ENCODE results near the gene SLC34A3.
A peak's percentile ranks its signal among the peaks of the same experiment; 100 is the strongest.

Gene SLC34A3

GRCh38 chr9:137247135-137247915, 16.6 kb downstream of the SLC34A3 start:
- H3K4me2 ChIP-seq (ENCODE audit: low read length): no peak overlapping the region
- no peak overlapping the region for H3K4me3 ChIP-seq (ENCODE audit: low read length)
- no peaks in the 10 kb centered on the region for H3K9me3 ChIP-seq (ENCODE audit: insufficient read depth, low read length)
- H3K36me3 ChIP-seq (replicated peaks; ENCODE audit: low read depth, low read length): peaks cover 12% of the 10 kb centered on the region
- H3K9ac ChIP-seq (ENCODE audit: low read length): no peak overlapping the region
- no peak for TF ChIP-seq EZH2phosphoT487 (IDR thresholded peaks at IDR 0.05; ENCODE audit: low read depth)
- TF ChIP-seq CTCF (IDR thresholded peaks at IDR 0.05; ENCODE audit: low read depth, low read length): no peak
- H4K20me1 ChIP-seq (ENCODE audit: insufficient read depth, low read length): peaks cover 18% of the 10 kb centered on the region
- H2AFZ ChIP-seq (ENCODE audit: low read depth, low read length): no peak overlapping the region
- H3K27me3 ChIP-seq (ENCODE audit: low read depth, low read length): no peaks in the 10 kb centered on the region
- peaks cover 9% of the 10 kb centered on the region for H3K79me2 ChIP-seq (ENCODE audit: low read length)
- no peak overlapping the region for H3K27ac ChIP-seq (ENCODE audit: low read length)
- peaks cover 9% of the 10 kb centered on the region for H3K4me1 ChIP-seq (ENCODE audit: low read length)

DNA sequence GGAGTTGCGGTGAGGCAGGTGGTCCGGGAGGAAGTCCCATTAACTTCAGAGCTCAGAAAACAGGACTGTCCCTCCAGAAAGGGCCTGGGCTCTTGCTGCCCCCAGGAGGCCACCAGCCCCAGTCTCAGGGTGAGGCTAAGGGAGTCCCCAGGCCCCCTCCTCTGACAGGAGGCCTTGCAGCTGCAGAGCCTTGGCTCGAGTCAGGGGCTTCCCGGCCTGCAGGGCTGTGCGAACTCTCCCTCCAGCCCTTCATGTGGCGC, 17.1 kb downstream of the SLC34A3 start:
- no peak overlapping the region for H3K4me3 ChIP-seq (ENCODE audit: low read length)
- H4K20me1 ChIP-seq (ENCODE audit: insufficient read depth, low read length): peaks cover 13% of the 10 kb centered on the region

DNA sequence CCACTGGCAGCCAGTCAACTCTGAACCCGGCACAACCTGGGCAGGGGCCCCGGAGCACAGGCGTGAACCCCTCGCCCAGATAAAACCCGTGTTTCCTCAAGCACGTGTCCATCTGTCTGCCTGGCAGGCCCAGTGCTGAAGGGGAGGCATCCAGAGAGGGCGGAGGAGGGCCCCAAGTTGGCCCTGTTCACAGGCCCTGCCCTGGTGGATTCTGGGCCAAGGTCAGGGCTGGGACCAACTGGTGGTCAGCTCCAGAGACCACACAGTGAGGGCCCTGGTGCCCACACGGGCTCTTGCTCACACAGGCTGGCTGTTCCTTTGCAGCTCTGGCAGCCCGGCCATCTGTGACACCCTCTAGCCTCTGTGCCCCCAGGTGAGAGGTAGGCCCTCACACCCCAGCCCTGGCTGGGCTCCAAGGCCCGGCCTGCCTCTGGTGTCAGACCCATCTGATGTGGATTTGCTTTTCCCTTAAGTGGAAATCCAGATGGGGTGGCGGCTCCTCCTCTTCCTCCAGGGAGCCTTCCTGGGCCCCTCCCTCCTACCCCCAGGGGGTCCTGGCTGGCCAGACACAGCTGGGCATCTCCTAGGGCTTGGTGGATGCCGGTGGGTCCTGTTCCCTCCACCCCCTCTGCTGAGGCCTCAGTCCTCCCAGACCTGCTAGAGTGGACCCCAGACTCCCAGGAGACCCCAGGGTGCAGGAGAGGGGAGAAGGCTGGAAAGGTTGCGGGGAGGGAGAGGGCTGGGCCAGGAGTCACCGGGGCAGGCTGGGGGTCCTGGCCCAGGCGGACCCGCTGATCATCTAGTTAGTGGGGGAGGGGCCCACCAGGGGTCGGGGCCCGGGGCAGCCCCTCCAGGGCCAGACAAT, 19.9 kb downstream of the SLC34A3 start:
- TF ChIP-seq EZH2phosphoT487 (IDR thresholded peaks at IDR 0.05; ENCODE audit: low read depth) (no peak), CTCF (IDR thresholded peaks at IDR 0.05; ENCODE audit: low read depth, low read length) (no peak)
- no peaks in the 10 kb centered on the region for H3K27me3 ChIP-seq (ENCODE audit: low read depth, low read length)
- no peaks in the 10 kb centered on the region for H3K9me3 ChIP-seq (ENCODE audit: insufficient read depth, low read length)
- peaks cover 26% of the 10 kb centered on the region for H3K4me1 ChIP-seq (ENCODE audit: low read length)
- no peaks in the 10 kb centered on the region for H3K36me3 ChIP-seq (replicated peaks; ENCODE audit: low read depth, low read length)
- no peak overlapping the region for H3K9ac ChIP-seq (ENCODE audit: low read length)
- peaks cover 12% of the 10 kb centered on the region for H3K79me2 ChIP-seq (ENCODE audit: low read length)
- no peak overlapping the region for H3K27ac ChIP-seq (ENCODE audit: low read length)
- H2AFZ ChIP-seq (ENCODE audit: low read depth, low read length): no peak overlapping the region
- H3K4me3 ChIP-seq (ENCODE audit: low read length): no peak overlapping the region
- H4K20me1 ChIP-seq (ENCODE audit: insufficient read depth, low read length): no peaks in the 10 kb centered on the region
- H3K4me2 ChIP-seq (ENCODE audit: low read length): no peak overlapping the region

More for the DNA sequence above, 17.1 kb downstream of the SLC34A3 start:
- Histone ChIP-seq H3K79me2 (ENCODE audit: low read length) (peaks cover 4% of the 10 kb centered on the region), H3K27ac (ENCODE audit: low read length) (no peak overlapping the region), H3K4me1 (ENCODE audit: low read length) (peaks cover 10% of the 10 kb centered on the region), H3K36me3 (replicated peaks; ENCODE audit: low read depth, low read length) (peaks cover 11% of the 10 kb centered on the region), H3K4me2 (ENCODE audit: low read length) (no peak overlapping the region), H3K9ac (ENCODE audit: low read length) (no peak overlapping the region), H3K9me3 (ENCODE audit: insufficient read depth, low read length) (no peaks in the 10 kb centered on the region), H2AFZ (ENCODE audit: low read depth, low read length) (no peak overlapping the region), H3K27me3 (ENCODE audit: low read depth, low read length) (no peaks in the 10 kb centered on the region)
- TF ChIP-seq CTCF (IDR thresholded peaks at IDR 0.05; ENCODE audit: low read depth, low read length) (no peak), EZH2phosphoT487 (IDR thresholded peaks at IDR 0.05; ENCODE audit: low read depth) (no peak)

DNA sequence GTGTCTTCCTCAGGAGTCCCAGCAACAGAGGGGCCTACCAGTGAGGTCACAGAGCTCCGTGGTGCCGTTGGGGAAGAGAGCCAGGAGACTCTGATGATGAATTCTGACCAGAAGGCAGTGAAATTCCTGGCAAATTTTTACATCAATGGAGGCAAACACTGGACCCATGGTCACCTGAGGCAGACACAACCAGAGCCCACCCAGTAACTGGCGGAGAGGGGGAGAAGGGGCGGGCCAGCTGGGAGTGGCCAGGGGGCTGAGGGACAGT, 20.4 kb downstream of the SLC34A3 start, which contains the start of gene STPG3:
STPG3 (plus strand) TSS at position 93 of the 268 bp plus-strand sequence; CDS start at position 94, 1 bp downstream.
- Histone ChIP-seq H3K36me3 (replicated peaks; ENCODE audit: low read depth, low read length) (peaks cover under 1% of the 10 kb centered on the region), H3K27ac (ENCODE audit: low read length) (no peak within 1 kb of the TSS), H3K4me3 (ENCODE audit: low read length) (peak within 1 kb of the TSS; percentile 88), H2AFZ (ENCODE audit: low read depth, low read length) (no peak within 1 kb of the TSS), H3K79me2 (ENCODE audit: low read length) (peaks cover 18% of the 10 kb centered on the region), H3K4me1 (ENCODE audit: low read length) (peaks cover 28% of the 10 kb centered on the region), H3K27me3 (ENCODE audit: low read depth, low read length) (no peaks in the 10 kb centered on the region), H3K9me3 (ENCODE audit: insufficient read depth, low read length) (no peaks in the 10 kb centered on the region), H3K4me2 (ENCODE audit: low read length) (peak within 1 kb of the TSS; percentile 91), H3K9ac (ENCODE audit: low read length) (no peak within 1 kb of the TSS), H4K20me1 (ENCODE audit: insufficient read depth, low read length) (0 out of 2 replicates have a peak, but pooled peaks cover 2% of the 10 kb centered on the region)
- TF ChIP-seq EZH2phosphoT487 (IDR thresholded peaks at IDR 0.05; ENCODE audit: low read depth) (no peak), CTCF (IDR thresholded peaks at IDR 0.05; ENCODE audit: low read depth, low read length) (no peak)

Measured in OCI-LY3 (cell line).